HG03571 (cell line): ENCODE measurements around the gene VGLL3.

Experiments
- ATAC-seq: cut with Tn5 transposase; IDR thresholded peaks from one replicate; pipeline ENCODE4 v1.9.1; 2021; ENCODE audit not compliant: unreplicated experiment

The VGLL3 gene

DNA sequence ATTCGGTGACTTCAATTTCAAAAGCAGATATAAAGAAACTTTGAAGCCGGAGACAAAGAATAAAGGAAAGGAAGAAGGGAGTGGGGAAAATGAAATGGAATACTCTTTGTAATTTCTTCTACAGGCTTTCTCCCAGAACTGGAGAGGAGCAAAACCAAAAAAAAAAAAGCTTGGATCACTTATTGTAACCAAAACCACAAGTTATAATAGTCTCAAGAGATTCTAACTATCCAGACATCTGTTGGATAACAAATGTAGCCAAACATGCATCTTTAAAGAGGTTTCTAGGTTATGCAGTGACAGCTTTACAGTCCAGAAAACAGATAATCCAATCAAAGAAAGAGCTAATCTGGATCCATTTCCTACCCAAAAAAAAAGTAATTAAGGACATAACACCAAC is 36.2 kb downstream of the VGLL3 start:
- no peak for ATAC-seq

DNA sequence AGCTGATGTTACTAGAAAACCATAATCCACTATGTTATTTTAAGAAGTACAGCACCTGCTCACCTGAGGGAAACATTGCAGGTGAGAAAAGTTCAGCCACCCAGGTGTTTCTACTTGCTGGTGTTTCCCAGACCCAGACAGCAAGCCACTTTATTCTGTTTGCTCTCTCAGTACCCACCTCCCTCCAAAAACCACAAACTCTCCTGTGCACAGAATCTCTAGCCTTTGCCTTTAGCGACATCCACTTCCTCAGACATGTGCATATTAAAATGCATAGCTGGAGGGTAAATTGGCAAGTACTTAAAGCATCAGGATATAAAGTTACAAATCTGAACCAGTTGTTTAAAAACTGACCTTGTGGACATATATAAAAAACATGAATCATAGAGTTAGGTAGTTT is 36.7 kb downstream of the VGLL3 start:
- no peak for ATAC-seq

- ATAC-seq, result no peak
Measured at GRCh38 chr3:86951322-86951721, 39.6 kb downstream of the VGLL3 start.

DNA sequence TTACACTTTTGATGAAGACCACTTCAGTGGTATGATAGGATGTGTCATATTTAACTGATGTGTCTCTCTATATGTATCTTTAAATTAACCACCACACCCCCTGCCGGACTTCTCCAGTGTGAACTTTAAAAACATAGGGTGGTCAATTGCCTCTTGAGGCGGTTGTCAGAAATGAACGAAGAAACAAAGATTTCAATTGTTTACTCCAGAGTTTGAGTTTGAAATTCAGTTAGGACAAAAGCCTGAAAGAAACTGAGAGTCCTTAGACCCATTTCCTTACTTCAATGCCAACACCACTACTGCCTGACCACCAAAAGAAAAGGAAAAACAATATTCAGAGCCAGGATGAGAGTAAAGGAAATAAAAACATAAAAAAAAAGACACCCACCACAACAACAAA is 40.2 kb downstream of the VGLL3 start:
- no peak for ATAC-seq

GRCh38 chr3:86949850-86950249 is 41.1 kb downstream of the VGLL3 start:
- no peak for ATAC-seq

GRCh38 chr3:86948822-86949221 is 42.1 kb downstream of the VGLL3 start:
- ATAC-seq, result no peak

DNA sequence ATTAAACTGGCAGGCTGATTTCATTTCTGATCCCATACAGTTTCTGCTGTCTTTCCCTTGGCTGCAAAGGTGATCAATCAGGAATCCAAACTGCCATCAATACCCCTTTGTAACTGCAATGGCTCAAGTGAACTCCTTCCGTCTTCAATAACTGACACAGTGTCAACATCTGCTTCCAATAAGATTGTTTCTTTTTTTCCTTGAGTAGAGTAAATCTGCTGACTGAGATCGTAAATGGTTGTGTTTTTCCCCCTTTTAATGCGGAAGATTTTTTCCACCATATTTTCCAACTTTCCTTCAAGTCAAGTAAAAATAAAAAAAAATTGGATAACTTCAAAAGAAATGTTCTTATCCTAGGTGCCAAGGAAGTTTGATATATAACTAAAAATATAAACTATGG is 48.7 kb downstream of the VGLL3 start:
- no peak for ATAC-seq

DNA sequence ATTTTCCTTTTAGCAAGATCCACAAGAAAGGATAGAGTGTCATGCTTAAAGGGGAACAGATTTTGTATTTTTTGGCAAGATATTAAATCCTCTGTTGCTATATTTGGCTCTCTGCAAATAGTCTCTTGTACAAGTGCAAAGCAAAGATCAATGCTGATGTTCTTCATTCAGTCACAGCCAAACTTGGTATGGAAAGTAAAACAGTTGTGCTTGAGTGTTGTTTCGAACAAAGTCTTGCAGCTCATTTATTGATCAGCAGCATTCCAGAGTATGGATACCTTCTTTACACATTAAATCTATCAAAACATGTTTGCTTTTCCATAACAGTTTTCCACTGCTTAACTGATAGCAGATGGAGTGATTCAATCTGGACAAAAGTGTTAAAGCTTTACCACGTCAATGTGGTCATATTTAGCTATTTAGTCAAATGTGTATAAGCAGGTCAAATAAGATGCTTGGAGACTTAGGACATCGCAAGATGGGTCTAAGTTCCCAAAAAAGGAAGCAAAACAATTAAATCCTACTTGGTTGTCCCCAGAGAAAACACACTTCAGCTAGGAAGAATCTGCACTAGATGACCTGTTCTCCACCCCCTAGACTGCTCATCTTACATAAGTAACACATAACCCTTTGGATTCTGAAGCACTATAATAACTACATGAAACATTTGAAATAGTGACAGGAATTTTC is 52.4 kb downstream of the VGLL3 start:
- ATAC-seq, result no peak

DNA sequence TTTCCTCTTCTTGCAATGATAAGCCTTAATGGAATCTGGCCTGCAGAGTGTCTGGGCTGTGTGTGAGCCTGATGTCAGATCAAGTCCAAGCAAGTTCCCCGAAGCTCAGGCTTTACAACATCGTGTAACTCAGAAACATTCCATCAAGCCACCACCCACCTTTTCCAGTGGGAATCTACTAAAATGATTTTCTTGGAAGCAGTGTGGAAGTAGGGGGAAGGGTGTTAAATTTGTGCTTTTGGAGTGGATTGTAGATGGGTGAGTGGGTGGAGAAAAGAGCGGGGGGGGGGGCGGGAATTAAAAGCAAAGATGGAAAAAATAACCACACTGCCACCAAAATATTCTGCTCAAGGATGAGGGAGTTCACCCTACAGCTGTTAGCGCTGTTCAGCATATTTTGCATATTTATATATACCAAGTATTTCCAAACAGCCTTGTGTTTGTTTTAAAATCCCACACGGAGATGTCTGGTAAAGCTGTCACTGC is 53.6 kb downstream of the VGLL3 start:
- no peak for ATAC-seq

- no peak for ATAC-seq
Measured at GRCh38 chr3:86934851-86935250, 56.1 kb downstream of the VGLL3 start.

GRCh38 chr3:86930831-86931230 is 60.1 kb downstream of the VGLL3 start:
- no peak for ATAC-seq

GRCh38 chr3:86930181-86930580 is 60.8 kb downstream of the VGLL3 start:
- no peak for ATAC-seq

DNA sequence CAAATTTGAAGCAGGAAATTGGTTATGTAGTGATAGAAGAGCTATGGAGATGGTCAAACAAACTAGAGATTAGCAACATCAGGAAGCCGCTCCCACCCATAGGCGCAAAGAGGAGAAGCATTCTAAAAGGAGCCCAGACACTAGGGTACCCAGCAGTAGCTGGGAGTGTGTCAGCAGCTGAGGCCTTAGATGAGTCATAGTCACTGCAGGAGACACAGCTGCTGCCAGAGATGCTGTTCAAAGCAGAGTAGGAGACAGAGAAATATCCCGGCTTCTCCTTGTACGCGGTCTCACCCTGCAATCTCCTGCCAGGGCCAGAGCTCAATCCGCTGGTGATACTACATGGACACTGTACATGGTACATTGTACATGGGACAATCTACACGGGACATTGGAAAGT is 61.9 kb downstream of the VGLL3 start:
- ATAC-seq, result no peak

GRCh38 chr3:86923071-86923491 is 67.9 kb downstream of the VGLL3 start:
- ATAC-seq, result no peak

- ATAC-seq, result no peak
Measured at GRCh38 chr3:86921971-86922680, 68.8 kb downstream of the VGLL3 start.

- ATAC-seq, result no peak
Measured at GRCh38 chr3:86914670-86915069, 76.3 kb downstream of the VGLL3 start.

GRCh38 chr3:86913160-86913559 is 77.8 kb downstream of the VGLL3 start:
- ATAC-seq, result no peak

DNA sequence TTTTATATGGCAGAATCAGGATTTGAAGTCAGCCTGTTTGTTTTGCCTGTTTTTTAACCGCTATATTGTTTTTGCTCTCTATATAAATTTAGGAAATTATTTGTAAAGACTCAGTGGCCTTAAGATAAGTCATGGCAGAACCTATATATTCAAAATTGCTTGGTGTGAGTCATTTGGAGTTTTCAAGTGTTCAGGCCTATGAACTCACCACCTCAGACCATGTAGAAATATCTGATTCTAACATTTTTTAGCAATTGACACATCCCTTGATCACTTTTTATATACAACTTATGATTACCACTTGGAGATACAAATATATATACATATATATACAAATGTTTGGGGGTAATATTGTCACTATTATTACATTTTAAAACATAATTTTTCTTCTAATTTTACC is 95.7 kb downstream of the VGLL3 start:
- no peak for ATAC-seq

DNA sequence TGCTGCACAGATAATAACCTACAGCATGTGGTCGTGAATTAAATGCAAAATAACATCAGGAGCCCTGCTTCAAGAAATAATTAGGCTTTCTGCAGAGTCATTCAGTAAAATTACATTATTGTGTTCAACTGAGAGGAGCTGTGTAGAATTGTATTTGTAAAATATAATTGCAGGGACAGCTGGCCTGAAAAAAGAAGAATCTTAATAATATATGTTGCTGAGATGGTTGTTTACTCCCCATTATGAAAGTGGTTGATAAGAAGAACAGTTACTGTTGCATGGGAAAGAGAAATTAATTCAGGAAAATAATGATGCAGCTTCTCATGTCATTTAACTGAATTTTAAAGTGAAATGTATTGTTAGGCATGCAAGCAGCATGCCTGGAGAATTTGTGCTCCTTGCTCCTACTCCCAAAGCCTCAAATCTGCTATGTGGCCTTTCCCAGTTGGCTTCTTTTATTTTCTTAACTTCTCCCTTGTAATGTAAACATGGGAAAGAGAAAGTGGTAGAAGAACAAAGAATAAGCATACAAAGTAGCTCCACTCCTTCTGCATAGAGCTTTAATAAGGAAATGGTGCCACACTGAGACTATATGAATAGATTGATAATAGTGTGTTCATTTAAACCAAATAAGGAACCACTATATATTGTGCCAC is 100.1 kb downstream of the VGLL3 start:
- ATAC-seq, result no peak
